Stimulated activated effector memory CD8-positive, alpha-beta T cell treated with anti-CD3 and anti-CD28 coated beads, Interleukin-12 subunit alpha, Interleukin-12 subunit beta, amount 100 ng/mL, for 72 hours (primary cell): ENCODE results near the gene PXN.
"Not testable (repeated sequence)": the region's sequence is repeated elsewhere in the genome, so short reads cannot be mapped to it uniquely, and the experiment has no call there.

Source experiments
- ATAC-seq: fragments of 150-1000 bp; cut with Tn5 transposase; 2 replicates; pipeline ENCODE4 v1.10.0; 2021
- DNase-seq, 2 donors: peaks; one replicate each; pipeline ENCODE4 v3.0.0; 2021 to 2022; ENCODE audit warnings: low spot score in 2 of 2
- H3K27ac Mint-ChIP-seq: one replicate; pipeline ENCODE4 v1.8.0; 2022; ENCODE audit warnings: mild to moderate bottlenecking, mixed read lengths
- H3K36me3 Mint-ChIP-seq: one replicate; pipeline ENCODE4 v1.8.0; 2022; ENCODE audit warnings: mild to moderate bottlenecking, mixed read lengths
- H3K4me1 Mint-ChIP-seq: one replicate; pipeline ENCODE4 v1.8.0; 2022; ENCODE audit warnings: mixed read lengths
- H3K4me3 Mint-ChIP-seq: one replicate; pipeline ENCODE4 v1.8.0; 2022; ENCODE audit warnings: mild to moderate bottlenecking, mixed read lengths
- H3K9me3 Mint-ChIP-seq: one replicate; pipeline ENCODE4 v1.8.0; 2022; ENCODE audit warnings: mixed read lengths

PXN gene

GRCh38 chr12:120266180-120266870 is 795 bp upstream of the PXN start:
- H3K4me3 Mint-ChIP-seq, result peak overlapping the region; percentile 94
- H3K9me3 Mint-ChIP-seq, result no peaks in the 10 kb centered on the region
- H3K36me3 Mint-ChIP-seq, result no peaks in the 10 kb centered on the region
- peak overlapping the region; percentile 65 for H3K27ac Mint-ChIP-seq
- DNase-seq, result no peak
- no peak for ATAC-seq
- H3K4me1 Mint-ChIP-seq, result peaks cover 44% of the 10 kb centered on the region

- no peak for DNase-seq
- peak overlapping the region; percentile 96 for H3K27ac Mint-ChIP-seq
Measured at GRCh38 chr12:120264904-120265472, 542 bp downstream of the PXN start.

GRCh38 chr12:120264086-120264903 is 1.2 kb downstream of the PXN start:
- no peaks in the 10 kb centered on the region for H3K9me3 Mint-ChIP-seq
- DNase-seq, result no peak
- peaks cover 62% of the 10 kb centered on the region for H3K4me1 Mint-ChIP-seq
- H3K4me3 Mint-ChIP-seq, result peak overlapping the region; percentile 94
- no peak for ATAC-seq
- H3K27ac Mint-ChIP-seq, result peak overlapping the region; percentile 96
- H3K36me3 Mint-ChIP-seq, result peaks cover 4% of the 10 kb centered on the region

More at GRCh38 chr12:120264904-120265472, 542 bp downstream of the PXN start:
- Mint-ChIP-seq H3K4me3 (peak overlapping the region; percentile 94), H3K4me1 (peaks cover 55% of the 10 kb centered on the region), H3K9me3 (no peaks in the 10 kb centered on the region), H3K36me3 (no peaks in the 10 kb centered on the region)
- no peak for ATAC-seq

- DNase-seq, result no peak
- H3K36me3 Mint-ChIP-seq, result peaks cover 7% of the 10 kb centered on the region
- H3K9me3 Mint-ChIP-seq, result no peaks in the 10 kb centered on the region
- peak overlapping the region; percentile 96 for H3K27ac Mint-ChIP-seq
- peaks cover 64% of the 10 kb centered on the region for H3K4me1 Mint-ChIP-seq
- peak overlapping the region; percentile 94 for H3K4me3 Mint-ChIP-seq
- ATAC-seq, result no peak
Measured at GRCh38 chr12:120263748-120264085, 1.8 kb downstream of the PXN start.

GRCh38 chr12:120262852-120263747 is 2.4 kb downstream of the PXN start:
- H3K27ac Mint-ChIP-seq, result peak overlapping the region; percentile 96
- ATAC-seq (no peak), DNase-seq (no peak)
- peaks cover 70% of the 10 kb centered on the region for H3K4me1 Mint-ChIP-seq
- peak overlapping the region; percentile 94 for H3K4me3 Mint-ChIP-seq
- H3K36me3 Mint-ChIP-seq, result peaks cover 7% of the 10 kb centered on the region
- H3K9me3 Mint-ChIP-seq, result no peaks in the 10 kb centered on the region

- ATAC-seq (peak; percentile 62), DNase-seq (peak in 1 of 2 donors; percentile 68)
- Mint-ChIP-seq H3K27ac (peak overlapping the region; percentile 96), H3K36me3 (peaks cover 7% of the 10 kb centered on the region), H3K4me1 (peaks cover 79% of the 10 kb centered on the region), H3K4me3 (peak overlapping the region; percentile 94), H3K9me3 (no peaks in the 10 kb centered on the region)
Measured at GRCh38 chr12:120261951-120262851, 3.3 kb downstream of the PXN start.

- H3K27ac Mint-ChIP-seq, result peak overlapping the region; percentile 80
- H3K36me3 Mint-ChIP-seq, result peaks cover 7% of the 10 kb centered on the region
- no peak overlapping the region for H3K4me3 Mint-ChIP-seq
- no peak for ATAC-seq
- no peaks in the 10 kb centered on the region for H3K9me3 Mint-ChIP-seq
- DNase-seq, result no peak
- peaks cover 85% of the 10 kb centered on the region for H3K4me1 Mint-ChIP-seq
Measured at GRCh38 chr12:120260607-120261006, 4.9 kb downstream of the PXN start.

- no peak for ATAC-seq
- Mint-ChIP-seq H3K4me3 (no peak overlapping the region), H3K4me1 (peaks cover 88% of the 10 kb centered on the region), H3K9me3 (no peaks in the 10 kb centered on the region), H3K27ac (peak overlapping the region; percentile 80), H3K36me3 (peaks cover 13% of the 10 kb centered on the region)
- no peak for DNase-seq
Measured at GRCh38 chr12:120259418-120260202, 5.9 kb downstream of the PXN start.

GRCh38 chr12:120258323-120258896 is 7.1 kb downstream of the PXN start:
- Mint-ChIP-seq H3K36me3 (peaks cover 14% of the 10 kb centered on the region), H3K4me3 (no peak overlapping the region), H3K9me3 (no peaks in the 10 kb centered on the region), H3K27ac (peak overlapping the region; percentile 51), H3K4me1 (peaks cover 88% of the 10 kb centered on the region)
- DNase-seq, result no peak
- no peak for ATAC-seq

GRCh38 chr12:120257041-120257821 is 8.3 kb downstream of the PXN start:
- no peak for ATAC-seq
- Mint-ChIP-seq H3K36me3 (peaks cover 16% of the 10 kb centered on the region), H3K27ac (peak overlapping the region; percentile 51), H3K4me1 (peaks cover 88% of the 10 kb centered on the region), H3K9me3 (no peaks in the 10 kb centered on the region), H3K4me3 (no peak overlapping the region)
- no peak for DNase-seq

- Mint-ChIP-seq H3K9me3 (no peaks in the 10 kb centered on the region), H3K4me1 (peaks cover 89% of the 10 kb centered on the region), H3K27ac (peak overlapping the region; percentile 61), H3K36me3 (peaks cover 20% of the 10 kb centered on the region), H3K4me3 (no peak overlapping the region)
- DNase-seq, result no peak
- ATAC-seq, result no peak
Measured at GRCh38 chr12:120254809-120255208, 10.7 kb downstream of the PXN start.

GRCh38 chr12:120253313-120253712 is 12.2 kb downstream of the PXN start:
- H3K27ac Mint-ChIP-seq, result peak overlapping the region; percentile 66
- not testable (repeated sequence) for H3K9me3 Mint-ChIP-seq, ATAC-seq, DNase-seq
- peaks cover 13% of the 10 kb centered on the region for H3K36me3 Mint-ChIP-seq
- peaks cover 92% of the 10 kb centered on the region for H3K4me1 Mint-ChIP-seq
- H3K4me3 Mint-ChIP-seq, result peak overlapping the region; percentile 61
